PFSK-1 (cell line): ENCODE measurements around the gene HFE.

Experiments
- FOXP2 ChIP-seq: optimal IDR thresholded peaks from 2 replicates; pipeline ENCODE3; 2011; ENCODE audit warnings: borderline replicate concordance, control low read depth, inconsistent platforms; ENCODE audit not compliant: insufficient read depth; ENCODE audit errors: extremely low read length, extremely low read depth
- POLR2AphosphoS5 ChIP-seq: IDR thresholded peaks from 2 replicates; pipeline ENCODE4 v1.6.1; 2012; ENCODE audit warnings: low read depth, mild to moderate bottlenecking, control low read depth, low read length, moderate library complexity
- REST ChIP-seq, 2 experiments: IDR thresholded peaks; 2 replicates each; pipeline versions ENCODE4 v1.6.1 to v1.8.0; 2011 to 2012; ENCODE audit warnings: low read depth in 2 of 2, low read length in 2 of 2, control low read depth in 1 of 2, inconsistent platforms in 1 of 2, mild to moderate bottlenecking in 1 of 2, moderate library complexity in 1 of 2; ENCODE audit not compliant: insufficient read depth in 1 of 2
- SIN3A ChIP-seq: IDR thresholded peaks from 2 replicates; pipeline ENCODE4 v1.6.1; 2012; ENCODE audit warnings: mild to moderate bottlenecking, low read length, moderate library complexity, borderline replicate concordance; ENCODE audit not compliant: insufficient read depth
- TAF1 ChIP-seq: IDR thresholded peaks from 2 replicates; pipeline ENCODE4 v1.6.1; 2012; ENCODE audit warnings: low read length, control low read depth, borderline replicate concordance; ENCODE audit not compliant: insufficient read depth

The HFE gene

GRCh38 chr6:26103770-26104456 lies 16.7 kb downstream of the HFE start:
- peak; percentile 57 to 72; a peak in 2 of 4 replicates for TF ChIP-seq REST (IDR thresholded peaks at IDR 0.05; ENCODE audit: insufficient read depth in 1 of 2, low read depth in 2 of 2, low read length in 2 of 2)
- peak; percentile 100 for TF ChIP-seq POLR2AphosphoS5
- TF ChIP-seq SIN3A = peak; percentile 99
- no peak for TF ChIP-seq FOXP2
- TF ChIP-seq TAF1 = peak; percentile 97

GRCh38 chr6:26104457-26105108 lies 17.4 kb downstream of the HFE start:
- TF ChIP-seq REST (IDR thresholded peaks at IDR 0.05; ENCODE audit: insufficient read depth in 1 of 2, low read depth in 2 of 2, low read length in 2 of 2) (no peak), TAF1 (no peak), FOXP2 (no peak), POLR2AphosphoS5 (no peak)

DNA sequence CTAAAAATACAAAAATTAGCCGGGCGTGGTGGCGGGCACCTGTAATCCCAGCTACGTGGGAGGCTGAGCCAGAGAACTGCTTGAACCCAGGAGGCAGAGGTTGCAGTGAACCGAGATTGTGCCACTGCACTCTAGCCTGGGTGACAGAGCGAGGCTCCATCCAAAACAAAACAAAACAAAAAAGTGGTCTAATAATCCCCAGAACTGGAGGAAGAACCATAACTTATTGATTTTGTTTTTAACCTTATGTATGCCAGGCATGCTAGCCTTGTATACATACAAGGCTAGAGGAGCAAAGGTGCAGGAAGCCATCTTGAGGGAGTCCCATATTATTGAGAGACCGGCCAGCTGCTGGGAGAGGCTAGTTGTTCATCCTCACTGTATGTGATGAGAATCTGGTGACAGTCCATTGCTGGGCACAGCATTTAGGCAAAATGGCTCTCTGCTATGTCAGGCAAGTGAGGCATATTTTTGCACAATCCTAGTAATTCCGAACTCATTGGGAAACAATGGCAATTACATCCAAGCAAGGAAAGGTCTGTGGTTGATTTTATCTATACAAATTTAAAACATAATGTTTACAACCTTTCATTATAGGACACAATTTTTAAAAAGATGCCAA lies 18.0 kb downstream of the HFE start:
- no peak for TF ChIP-seq FOXP2
- no peak for TF ChIP-seq POLR2AphosphoS5
- TF ChIP-seq SIN3A = no peak
- no peak for TF ChIP-seq REST (IDR thresholded peaks at IDR 0.05; ENCODE audit: insufficient read depth in 1 of 2, low read depth in 2 of 2, low read length in 2 of 2)
- TF ChIP-seq TAF1 = no peak

DNA sequence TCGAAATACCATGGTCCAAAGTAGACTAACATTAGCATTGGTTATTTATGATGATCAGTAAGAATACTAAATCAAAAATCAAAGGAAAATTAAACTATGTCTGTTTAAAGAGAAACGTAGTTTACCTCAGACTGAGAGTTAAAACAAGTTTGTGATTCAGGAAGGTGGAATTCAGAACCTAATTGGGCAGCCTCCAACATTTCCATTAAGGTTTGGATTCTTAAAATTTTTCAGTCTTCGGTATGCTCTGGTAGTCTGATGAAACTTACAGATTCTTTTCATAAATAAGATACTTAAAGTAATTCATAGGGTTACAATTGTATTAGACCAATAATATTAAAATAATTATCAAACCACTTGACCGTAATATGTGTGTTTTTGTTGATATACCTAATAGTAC lies 18.6 kb downstream of the HFE start:
- TF ChIP-seq SIN3A = no peak
- no peak for TF ChIP-seq REST (IDR thresholded peaks at IDR 0.05; ENCODE audit: insufficient read depth in 1 of 2, low read depth in 2 of 2, low read length in 2 of 2)
- no peak for TF ChIP-seq TAF1
- TF ChIP-seq FOXP2 = no peak
- no peak for TF ChIP-seq POLR2AphosphoS5
